SHP77 (cell line): Measurements from ENCODE around the gene KIAA1549.

Source experiments
- DNase-seq, 2 experiments: peaks; one replicate each; lab custom pipeline; 2025; lab: John Stamatoyannopoulos, UW

KIAA1549 gene

GRCh38 chr7:138975343-138976104 is 5.7 kb downstream of the KIAA1549 start:
- peak in 1 of 2 experiments; percentile 28 for DNase-seq

- no peak for DNase-seq
These were observed 6.4 kb downstream of the KIAA1549 start for GRCh38 chr7:138974675-138975292.

GRCh38 chr7:138974103-138974502 is 7.1 kb downstream of the KIAA1549 start:
- DNase-seq = no peak

- DNase-seq = no peak
These were observed 10.2 kb downstream of the KIAA1549 start for GRCh38 chr7:138970952-138971351.

- DNase-seq = no peak
These were observed 10.7 kb downstream of the KIAA1549 start for GRCh38 chr7:138970446-138970845.

GRCh38 chr7:138967159-138967558 is 14.0 kb downstream of the KIAA1549 start:
- DNase-seq = no peak

- DNase-seq = no peak
These were observed 16.4 kb downstream of the KIAA1549 start for GRCh38 chr7:138964624-138965436.

GRCh38 chr7:138963675-138964074 is 17.5 kb downstream of the KIAA1549 start:
- no peak for DNase-seq

GRCh38 chr7:138962561-138963270 is 18.5 kb downstream of the KIAA1549 start:
- no peak for DNase-seq

GRCh38 chr7:138961159-138961558 is 20.0 kb downstream of the KIAA1549 start:
- no peak for DNase-seq

GRCh38 chr7:138958391-138958956 is 22.7 kb downstream of the KIAA1549 start:
- DNase-seq = no peak

GRCh38 chr7:138957753-138958390 is 23.3 kb downstream of the KIAA1549 start:
- no peak for DNase-seq

GRCh38 chr7:138957217-138957616 is 24.0 kb downstream of the KIAA1549 start:
- DNase-seq = no peak

- no peak for DNase-seq
These were observed 26.4 kb downstream of the KIAA1549 start for GRCh38 chr7:138954545-138955475.

GRCh38 chr7:138952791-138953190 is 28.4 kb downstream of the KIAA1549 start:
- DNase-seq = no peak

- no peak for DNase-seq
These were observed 29.2 kb downstream of the KIAA1549 start for GRCh38 chr7:138951953-138952352.

GRCh38 chr7:138949421-138950088 is 31.6 kb downstream of the KIAA1549 start:
- no peak for DNase-seq

- no peak for DNase-seq
These were observed 32.8 kb downstream of the KIAA1549 start for GRCh38 chr7:138948403-138948802.

GRCh38 chr7:138945821-138946220 is 35.4 kb downstream of the KIAA1549 start:
- DNase-seq = no peak

GRCh38 chr7:138945154-138945553 is 36.0 kb downstream of the KIAA1549 start:
- DNase-seq = peak in 1 of 2 experiments; percentile 1
